Osteocyte (in vitro differentiated cells): ENCODE data around the gene SIPA1. TPM values are rescaled to one million over a fixed set of nuclear protein-coding genes. Genes with fewer than 3 reads are reported as not detected.

Experiments
- DNase-seq: peaks from one replicate; pipeline ENCODE4 v3.0.0; 2021; ENCODE audit warnings: mixed read lengths; ENCODE audit not compliant: unreplicated experiment; ENCODE audit errors: extremely low spot score
- H3K27ac Mint-ChIP-seq: one replicate; pipeline ENCODE4 v1.8.0; 2021; ENCODE audit warnings: mild to moderate bottlenecking, mixed read lengths; ENCODE audit not compliant: unreplicated experiment
- H3K27me3 Mint-ChIP-seq: one replicate; pipeline ENCODE4 v1.8.0; 2021; ENCODE audit warnings: mixed read lengths; ENCODE audit not compliant: unreplicated experiment
- H3K36me3 Mint-ChIP-seq: one replicate; pipeline ENCODE4 v1.8.0; 2021; ENCODE audit warnings: mixed read lengths; ENCODE audit not compliant: unreplicated experiment
- H3K4me1 Mint-ChIP-seq: one replicate; pipeline ENCODE4 v1.8.0; 2021; ENCODE audit warnings: mixed read lengths; ENCODE audit not compliant: unreplicated experiment
- H3K4me3 Mint-ChIP-seq: one replicate; pipeline ENCODE4 v1.8.0; 2021; ENCODE audit warnings: mild to moderate bottlenecking, moderate library complexity, mixed read lengths; ENCODE audit not compliant: unreplicated experiment
- H3K9me3 Mint-ChIP-seq: one replicate; pipeline ENCODE4 v1.8.0; 2021; ENCODE audit warnings: mixed read lengths; ENCODE audit not compliant: unreplicated experiment
- total RNA-seq: library from RNA; stranded (reverse); gene quantifications from 2 replicates; pipeline ENCODE4 v1.2.1, GENCODE V29; 2021
- TF ChIP-seq, protein P1 (sequence below): fragments of 200-600 bp; sonication (generic); IDR thresholded peaks from 2 replicates; pipeline ENCODE4 v1.5.0; 2021; ENCODE audit warnings: antibody characterized with exemption, mild to moderate bottlenecking, moderate library complexity

SIPA1 gene
- total RNA-seq, 1 donor from 2014 or later = 34.7 TPM

DNA sequence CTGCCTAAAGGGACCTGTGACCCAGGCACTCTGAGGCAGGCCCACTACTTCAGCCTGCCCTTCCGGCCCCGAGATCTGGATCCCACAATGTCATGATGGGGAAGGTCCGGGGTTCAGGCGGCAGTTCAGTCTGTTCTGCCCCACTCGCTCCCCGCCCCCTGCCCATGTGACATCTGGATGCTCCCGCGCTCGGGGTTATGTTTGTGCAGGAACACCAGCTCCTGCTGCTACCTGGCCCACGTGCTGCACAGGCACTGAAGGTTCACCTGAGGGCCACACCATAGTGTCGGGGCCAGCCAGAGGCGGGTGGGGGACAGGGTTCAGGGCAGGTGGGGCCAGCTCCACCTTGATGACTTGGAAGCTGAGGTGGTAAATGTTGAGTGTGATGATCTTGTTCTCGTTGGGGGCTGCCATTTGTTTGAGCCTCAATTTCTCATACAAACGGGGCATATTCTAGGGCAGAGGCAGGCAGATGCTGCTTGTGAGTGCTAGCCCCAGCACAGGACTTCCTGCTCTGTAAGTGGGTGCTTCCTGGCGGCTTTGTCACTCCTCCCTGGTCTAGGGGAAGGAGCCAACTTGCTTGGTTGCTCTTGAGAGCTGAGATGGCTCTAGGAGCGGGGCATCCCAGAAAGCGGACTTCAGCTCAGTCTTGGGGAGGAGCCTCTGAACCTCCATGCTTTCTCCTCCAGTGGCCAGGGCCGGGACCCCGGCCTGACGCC, 4.4 kb upstream of the SIPA1 start:
- H3K27ac Mint-ChIP-seq = no peak overlapping the region
- H3K4me3 Mint-ChIP-seq = no peak overlapping the region
- TF ChIP-seq, protein P1, sequence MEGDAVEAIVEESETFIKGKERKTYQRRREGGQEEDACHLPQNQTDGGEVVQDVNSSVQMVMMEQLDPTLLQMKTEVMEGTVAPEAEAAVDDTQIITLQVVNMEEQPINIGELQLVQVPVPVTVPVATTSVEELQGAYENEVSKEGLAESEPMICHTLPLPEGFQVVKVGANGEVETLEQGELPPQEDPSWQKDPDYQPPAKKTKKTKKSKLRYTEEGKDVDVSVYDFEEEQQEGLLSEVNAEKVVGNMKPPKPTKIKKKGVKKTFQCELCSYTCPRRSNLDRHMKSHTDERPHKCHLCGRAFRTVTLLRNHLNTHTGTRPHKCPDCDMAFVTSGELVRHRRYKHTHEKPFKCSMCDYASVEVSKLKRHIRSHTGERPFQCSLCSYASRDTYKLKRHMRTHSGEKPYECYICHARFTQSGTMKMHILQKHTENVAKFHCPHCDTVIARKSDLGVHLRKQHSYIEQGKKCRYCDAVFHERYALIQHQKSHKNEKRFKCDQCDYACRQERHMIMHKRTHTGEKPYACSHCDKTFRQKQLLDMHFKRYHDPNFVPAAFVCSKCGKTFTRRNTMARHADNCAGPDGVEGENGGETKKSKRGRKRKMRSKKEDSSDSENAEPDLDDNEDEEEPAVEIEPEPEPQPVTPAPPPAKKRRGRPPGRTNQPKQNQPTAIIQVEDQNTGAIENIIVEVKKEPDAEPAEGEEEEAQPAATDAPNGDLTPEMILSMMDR = no peak
- peaks cover 21% of the 10 kb centered on the region for H3K36me3 Mint-ChIP-seq
- H3K4me1 Mint-ChIP-seq = peaks cover 12% of the 10 kb centered on the region
- H3K27me3 Mint-ChIP-seq = no peaks in the 10 kb centered on the region
- no peaks in the 10 kb centered on the region for H3K9me3 Mint-ChIP-seq
- no peak for DNase-seq

DNA sequence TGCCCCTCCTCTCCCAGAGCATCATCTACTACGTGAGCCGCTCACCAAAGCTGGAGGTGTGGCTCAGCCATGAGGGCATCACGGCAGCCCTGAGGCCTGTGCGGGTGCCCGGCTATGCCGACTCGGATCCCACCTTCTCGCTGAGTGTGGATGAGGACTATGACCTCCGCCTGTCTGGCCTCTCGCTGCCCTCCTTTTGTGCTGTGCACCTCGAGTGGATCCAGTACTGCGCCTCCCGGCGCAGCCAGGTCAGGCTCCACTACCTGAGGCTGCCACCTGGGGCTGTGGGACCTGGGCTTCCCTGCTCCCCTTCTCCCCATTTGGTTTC, 3.8 kb upstream of the SIPA1 start:
- H3K9me3 Mint-ChIP-seq = no peaks in the 10 kb centered on the region
- no peak overlapping the region for H3K4me3 Mint-ChIP-seq
- no peak for DNase-seq
- H3K36me3 Mint-ChIP-seq = peaks cover 20% of the 10 kb centered on the region
- TF ChIP-seq, protein P1 = no peak
- H3K27me3 Mint-ChIP-seq = no peaks in the 10 kb centered on the region
- peaks cover 17% of the 10 kb centered on the region for H3K4me1 Mint-ChIP-seq
- no peak overlapping the region for H3K27ac Mint-ChIP-seq

DNA sequence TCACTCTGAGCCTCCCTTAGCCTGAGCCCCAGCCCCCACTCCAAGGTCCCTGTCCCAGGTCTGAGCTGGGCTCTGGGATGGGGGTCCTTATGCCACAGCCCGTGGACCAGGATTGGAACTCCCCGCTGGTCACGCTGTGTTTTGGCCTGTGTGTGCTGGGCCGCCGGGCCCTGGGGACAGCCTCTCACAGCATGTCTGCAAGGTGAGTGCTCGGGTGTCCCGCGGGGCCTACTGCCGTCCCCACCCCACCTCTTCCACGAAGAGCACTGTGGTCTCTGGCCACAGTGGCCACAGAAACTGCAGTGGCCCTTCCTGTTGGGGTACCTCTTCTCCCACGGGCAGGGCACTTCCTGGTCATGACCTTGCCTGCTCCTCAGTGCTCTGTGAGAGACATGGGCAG, 3.5 kb upstream of the SIPA1 start:
- no peaks in the 10 kb centered on the region for H3K27me3 Mint-ChIP-seq
- peaks cover 17% of the 10 kb centered on the region for H3K4me1 Mint-ChIP-seq
- no peak for DNase-seq
- no peak overlapping the region for H3K4me3 Mint-ChIP-seq
- TF ChIP-seq, protein P1 = no peak
- H3K27ac Mint-ChIP-seq = no peak overlapping the region
- no peaks in the 10 kb centered on the region for H3K9me3 Mint-ChIP-seq
- peaks cover 17% of the 10 kb centered on the region for H3K36me3 Mint-ChIP-seq

DNA sequence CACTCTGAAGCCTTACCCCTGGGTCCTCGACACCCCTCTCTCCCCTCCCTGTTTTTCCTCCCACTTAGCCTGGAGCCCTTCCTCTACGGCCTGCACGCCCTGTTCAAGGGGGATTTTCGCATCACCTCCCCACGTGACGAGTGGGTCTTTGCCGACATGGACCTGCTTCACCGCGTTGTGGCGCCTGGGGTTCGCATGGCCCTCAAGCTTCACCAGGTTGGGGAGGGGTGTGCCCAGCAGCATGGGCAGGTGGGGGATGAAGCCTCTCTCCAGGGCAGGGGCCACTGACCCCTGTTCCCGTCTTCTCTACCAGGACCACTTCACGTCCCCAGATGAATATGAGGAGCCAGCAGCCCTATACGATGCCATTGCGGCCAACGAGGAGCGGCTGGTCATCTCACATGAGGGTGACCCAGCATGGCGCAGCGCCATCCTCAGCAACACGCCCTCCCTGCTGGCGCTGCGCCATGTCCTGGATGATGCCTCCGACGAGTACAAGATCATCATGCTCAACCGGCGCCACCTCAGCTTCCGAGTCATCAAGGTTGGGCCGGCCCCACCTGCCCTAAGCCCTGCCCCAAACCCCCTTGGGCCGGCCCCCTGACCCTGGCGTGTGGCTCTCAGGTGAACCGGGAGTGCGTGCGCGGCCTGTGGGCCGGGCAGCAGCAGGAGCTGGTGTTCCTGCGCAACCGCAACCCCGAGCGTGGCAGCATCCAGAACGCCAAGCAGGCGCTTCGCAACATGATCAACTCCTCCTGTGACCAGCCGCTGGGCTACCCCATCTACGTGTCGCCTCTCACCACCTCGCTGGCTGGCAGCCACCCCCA, 2.8 kb upstream of the SIPA1 start:
- H3K27me3 Mint-ChIP-seq = no peaks in the 10 kb centered on the region
- no peak overlapping the region for H3K4me3 Mint-ChIP-seq
- H3K4me1 Mint-ChIP-seq = peaks cover 17% of the 10 kb centered on the region
- TF ChIP-seq, protein P1 = no peak
- DNase-seq = no peak
- no peak overlapping the region for H3K27ac Mint-ChIP-seq
- H3K36me3 Mint-ChIP-seq = peaks cover 16% of the 10 kb centered on the region
- no peaks in the 10 kb centered on the region for H3K9me3 Mint-ChIP-seq
